WTC11 (cell line): ENCODE measurements around the gene TECRL. TPM values are rescaled to one million over a fixed set of nuclear protein-coding genes. Genes with fewer than 3 reads are reported as not detected.

Experiments used
- ATAC-seq: fragments of 200-7000 bp; cut with Tn5 transposase; 2 replicates; pipeline ENCODE4 v1.10.0; 2021; ENCODE audit warnings: mild to moderate bottlenecking, moderate library complexity
- CTCF ChIA-PET: fragments of 300-600 bp; sonication (Branson Sonifier 250); formaldehyde crosslinking; loops from one replicate; lab custom pipeline; 2021; ENCODE audit warnings: antibody characterized with exemption; lab: Charles Lee
- POLR2A ChIA-PET: fragments of 350-600 bp; sonication (Branson Sonifier 250); formaldehyde crosslinking; loops from one replicate; lab custom pipeline; 2021; ENCODE audit warnings: antibody characterized with exemption; lab: Charles Lee
- DNase-seq: peaks from one replicate; pipeline ENCODE4 v3.0.0; 2021; ENCODE audit warnings: low spot score
- H3K27ac Mint-ChIP-seq: 2 replicates; pipeline ENCODE4 v1.8.0; 2021; ENCODE audit warnings: mixed read lengths
- H3K27me3 Mint-ChIP-seq: 2 replicates; pipeline ENCODE4 v1.8.0; 2021; ENCODE audit warnings: low read depth, mild to moderate bottlenecking, moderate library complexity, mixed read lengths
- H3K36me3 Mint-ChIP-seq: 2 replicates; pipeline ENCODE4 v1.8.0; 2021; ENCODE audit warnings: mixed read lengths
- H3K4me1 Mint-ChIP-seq: 2 replicates; pipeline ENCODE4 v1.8.0; 2022; ENCODE audit warnings: mixed read lengths
- H3K4me3 Mint-ChIP-seq: 2 replicates; pipeline ENCODE4 v1.8.0; 2021; ENCODE audit warnings: mild to moderate bottlenecking, moderate library complexity, mixed read lengths
- H3K9me3 Mint-ChIP-seq: 2 replicates; pipeline ENCODE4 v1.8.0; 2021; ENCODE audit warnings: mixed read lengths
- ATF6 ChIP-seq: sonication (generic); formaldehyde crosslinking; IDR thresholded peaks from 2 replicates; pipeline ENCODE4 v1.8.1; 2023; ENCODE audit warnings: mild to moderate bottlenecking, missing genetic modification reagents
- CDX4 ChIP-seq: fragments of 250-450 bp; sonication (Bioruptor Pico); IDR thresholded peaks from 2 replicates; pipeline ENCODE4 v1.9.0; 2021; ENCODE audit warnings: moderate library complexity, mild to moderate bottlenecking, inconsistent platforms, borderline replicate concordance
- ETV6 ChIP-seq: sonication (generic); formaldehyde crosslinking; IDR thresholded peaks from 2 replicates; pipeline ENCODE4 v1.8.1; 2022; ENCODE audit warnings: mild to moderate bottlenecking, missing genetic modification reagents
- FOXJ3 ChIP-seq: sonication (generic); formaldehyde crosslinking; IDR thresholded peaks from 2 replicates; pipeline ENCODE4 v1.9.0; 2021; ENCODE audit warnings: missing genetic modification reagents, mild to moderate bottlenecking, borderline replicate concordance
- IRF1 ChIP-seq: sonication (generic); formaldehyde crosslinking; IDR thresholded peaks from 2 replicates; pipeline ENCODE4 v1.8.0; 2023; ENCODE audit warnings: missing genetic modification reagents
- JUN ChIP-seq: sonication (generic); formaldehyde crosslinking; IDR thresholded peaks from 2 replicates; pipeline ENCODE4 v1.8.0; 2023; ENCODE audit warnings: mild to moderate bottlenecking, missing genetic modification reagents
- KAT7 ChIP-seq: sonication (generic); formaldehyde crosslinking; IDR thresholded peaks from 2 replicates; pipeline ENCODE4 v1.8.1; 2023; ENCODE audit warnings: missing genetic modification reagents, mild to moderate bottlenecking, borderline replicate concordance
- NR1H2 ChIP-seq: sonication (generic); formaldehyde crosslinking; IDR thresholded peaks from 2 replicates; pipeline ENCODE4 v1.9.0; 2021; ENCODE audit warnings: mild to moderate bottlenecking, moderate library complexity, missing genetic modification reagents
- NR2C2 ChIP-seq: sonication (generic); formaldehyde crosslinking; IDR thresholded peaks from 2 replicates; pipeline ENCODE4 v1.8.0; 2022; ENCODE audit warnings: mild to moderate bottlenecking, missing genetic modification reagents
- PRRX2 ChIP-seq: fragments of 250-450 bp; sonication (Bioruptor Pico); IDR thresholded peaks from 2 replicates; pipeline ENCODE4 v1.8.0; 2021; ENCODE audit warnings: mild to moderate bottlenecking
- STAT6 ChIP-seq: sonication (generic); formaldehyde crosslinking; conservative IDR thresholded peaks from 2 replicates; pipeline ENCODE4 v1.8.1; 2023; ENCODE audit warnings: mild to moderate bottlenecking, low read depth, missing genetic modification reagents, moderate library complexity
- TP53 ChIP-seq: sonication (generic); formaldehyde crosslinking; IDR thresholded peaks from 2 replicates; pipeline ENCODE4 v1.8.1; 2023; ENCODE audit warnings: mild to moderate bottlenecking, missing genetic modification reagents
- USF2 ChIP-seq: sonication (generic); formaldehyde crosslinking; IDR thresholded peaks from 2 replicates; pipeline ENCODE4 v1.8.1; 2023; ENCODE audit warnings: mild to moderate bottlenecking, missing genetic modification reagents, moderate library complexity
- ZBTB21 ChIP-seq: sonication (generic); formaldehyde crosslinking; IDR thresholded peaks from 2 replicates; pipeline ENCODE4 v1.8.1; 2023; ENCODE audit warnings: mild to moderate bottlenecking, missing genetic modification reagents, borderline replicate concordance
- ZNF232 ChIP-seq: sonication (generic); formaldehyde crosslinking; IDR thresholded peaks from 2 replicates; pipeline ENCODE4 v1.8.0; 2022; ENCODE audit warnings: mild to moderate bottlenecking, missing genetic modification reagents
- ZNF317 ChIP-seq: sonication (generic); formaldehyde crosslinking; IDR thresholded peaks from 2 replicates; pipeline ENCODE4 v1.8.1; 2023; ENCODE audit warnings: low read depth, mild to moderate bottlenecking, moderate library complexity, missing genetic modification reagents, borderline replicate concordance
- total RNA-seq: library from RNA; stranded (reverse); gene quantifications from 3 replicates; pipeline ENCODE4 v1.2.3, GENCODE V29; 2021
- TF ChIP-seq, protein P1 (sequence below): fragments of 250-450 bp; sonication (Bioruptor Pico); IDR thresholded peaks from 2 replicates; pipeline ENCODE4 v1.8.0; 2021; ENCODE audit warnings: mild to moderate bottlenecking
- TF ChIP-seq, protein P2 (sequence below): sonication (generic); formaldehyde crosslinking; IDR thresholded peaks from 2 replicates; pipeline ENCODE4 v1.8.1; 2023; ENCODE audit warnings: mild to moderate bottlenecking, missing genetic modification reagents

TECRL gene
- total RNA-seq, 1 experiment from 2014 or later, result not detected

DNA sequence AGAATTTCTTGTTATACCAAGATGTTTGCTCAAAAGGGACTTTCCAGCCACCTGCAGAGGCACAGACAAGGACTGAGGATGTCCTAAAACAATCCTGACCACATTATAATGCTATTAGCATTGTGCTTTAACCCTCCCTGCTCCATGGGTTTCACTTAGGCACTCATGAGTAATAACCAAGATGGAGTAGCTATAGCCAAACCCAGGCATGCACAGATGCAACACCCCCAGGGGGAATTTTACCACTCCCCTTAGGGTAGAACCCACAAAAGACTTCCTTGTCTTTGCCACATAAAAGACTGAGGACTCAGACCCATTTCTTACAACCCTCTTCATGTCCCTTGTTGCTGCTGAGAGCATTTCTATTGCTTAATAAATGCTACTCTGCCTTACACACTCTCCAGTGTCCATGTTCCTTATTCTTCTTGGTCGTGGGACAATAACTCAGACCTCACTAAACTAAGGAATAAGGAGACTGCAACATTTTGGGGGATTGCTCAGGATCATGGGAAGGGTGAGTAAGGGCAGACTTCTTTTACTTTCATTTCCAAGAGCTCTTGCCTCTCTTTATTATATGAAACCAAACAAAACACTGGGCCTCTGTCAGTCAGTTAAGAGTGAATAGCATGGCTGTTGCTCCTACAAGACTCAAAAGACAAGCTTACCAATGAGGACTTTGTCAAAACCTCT is 103.5 kb downstream of the TECRL start:
- ATAC-seq (no peak), DNase-seq (no peak)
- H3K4me3 Mint-ChIP-seq, result no peak overlapping the region
- TF ChIP-seq FOXJ3 (CRISPR knock-in tag) (no peak), JUN (CRISPR knock-in tag) (no peak), STAT6 (CRISPR knock-in tag) (no peak), NR1H2 (no peak), ZNF232 (CRISPR knock-in tag) (no peak), ZBTB21 (CRISPR knock-in tag) (no peak), PRRX2 (CRISPR knock-in tag) (no peak), KAT7 (CRISPR knock-in tag) (no peak)
- TF ChIP-seq, protein P1, sequence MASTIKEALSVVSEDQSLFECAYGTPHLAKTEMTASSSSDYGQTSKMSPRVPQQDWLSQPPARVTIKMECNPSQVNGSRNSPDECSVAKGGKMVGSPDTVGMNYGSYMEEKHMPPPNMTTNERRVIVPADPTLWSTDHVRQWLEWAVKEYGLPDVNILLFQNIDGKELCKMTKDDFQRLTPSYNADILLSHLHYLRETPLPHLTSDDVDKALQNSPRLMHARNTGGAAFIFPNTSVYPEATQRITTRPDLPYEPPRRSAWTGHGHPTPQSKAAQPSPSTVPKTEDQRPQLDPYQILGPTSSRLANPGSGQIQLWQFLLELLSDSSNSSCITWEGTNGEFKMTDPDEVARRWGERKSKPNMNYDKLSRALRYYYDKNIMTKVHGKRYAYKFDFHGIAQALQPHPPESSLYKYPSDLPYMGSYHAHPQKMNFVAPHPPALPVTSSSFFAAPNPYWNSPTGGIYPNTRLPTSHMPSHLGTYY (CRISPR knock-in tag), result no peak
- TF ChIP-seq, all 79 proteins: peak for 0
- Mint-ChIP-seq H3K36me3 (peaks cover 20% of the 10 kb centered on the region), H3K4me1 (no peaks in the 10 kb centered on the region), H3K9me3 (peaks cover 34% of the 10 kb centered on the region), H3K27ac (no peak overlapping the region), H3K27me3 (no peaks in the 10 kb centered on the region)
- CTCF ChIA-PET, result no interaction called here
- POLR2A ChIA-PET, result no interaction called here

GRCh38 chr4:64272432-64272831 is 136.8 kb downstream of the TECRL start:
- Mint-ChIP-seq H3K36me3 (peaks cover 3% of the 10 kb centered on the region), H3K4me3 (no peak overlapping the region), H3K27ac (no peak overlapping the region), H3K9me3 (peaks cover 10% of the 10 kb centered on the region), H3K4me1 (peaks cover 8% of the 10 kb centered on the region), H3K27me3 (no peaks in the 10 kb centered on the region)
- ChIA-PET POLR2A (no interaction called here), CTCF (interaction anchor here (0.6 kb wide), 1 partner anchor 104 kb away, joined by 3 read pairs; no protein-coding TSS in a partner anchor)
- TF ChIP-seq ZBTB21 (CRISPR knock-in tag) (no peak), ZNF317 (CRISPR knock-in tag) (no peak), NR2C2 (no peak), IRF1 (no peak)
- TF ChIP-seq, protein P2, sequence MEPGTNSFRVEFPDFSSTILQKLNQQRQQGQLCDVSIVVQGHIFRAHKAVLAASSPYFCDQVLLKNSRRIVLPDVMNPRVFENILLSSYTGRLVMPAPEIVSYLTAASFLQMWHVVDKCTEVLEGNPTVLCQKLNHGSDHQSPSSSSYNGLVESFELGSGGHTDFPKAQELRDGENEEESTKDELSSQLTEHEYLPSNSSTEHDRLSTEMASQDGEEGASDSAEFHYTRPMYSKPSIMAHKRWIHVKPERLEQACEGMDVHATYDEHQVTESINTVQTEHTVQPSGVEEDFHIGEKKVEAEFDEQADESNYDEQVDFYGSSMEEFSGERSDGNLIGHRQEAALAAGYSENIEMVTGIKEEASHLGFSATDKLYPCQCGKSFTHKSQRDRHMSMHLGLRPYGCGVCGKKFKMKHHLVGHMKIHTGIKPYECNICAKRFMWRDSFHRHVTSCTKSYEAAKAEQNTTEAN (CRISPR knock-in tag), result no peak
- DNase-seq, result no peak
- no peak; the same call in 1 of the 2 replicates for ATAC-seq

DNA sequence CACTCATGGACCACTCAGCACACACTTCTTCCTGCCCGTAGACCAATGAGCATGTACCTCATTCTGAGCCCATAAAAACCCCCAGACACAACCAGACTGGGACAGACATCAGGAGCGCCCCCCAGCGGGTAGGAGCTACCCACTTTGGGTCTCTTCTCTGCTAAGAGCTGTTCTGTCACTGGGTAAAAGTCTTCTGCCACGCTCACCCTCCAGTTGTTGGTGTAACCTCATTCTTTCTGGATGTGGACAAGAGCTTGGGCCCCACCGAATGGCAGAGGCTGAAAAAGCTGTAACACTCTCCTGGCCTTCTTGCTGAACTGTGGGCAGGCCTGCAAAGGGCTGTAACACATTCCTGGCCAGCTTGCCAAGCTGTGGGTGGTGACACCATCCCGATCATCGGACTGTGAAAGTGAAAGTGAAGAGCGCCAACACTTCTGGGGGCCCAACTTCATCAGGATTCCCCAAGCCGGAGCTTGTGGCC is 137.6 kb downstream of the TECRL start:
- Mint-ChIP-seq H3K4me1 (peaks cover 16% of the 10 kb centered on the region), H3K36me3 (peaks cover 11% of the 10 kb centered on the region), H3K9me3 (peaks cover 18% of the 10 kb centered on the region), H3K4me3 (no peak overlapping the region), H3K27ac (no peak overlapping the region), H3K27me3 (no peaks in the 10 kb centered on the region)
- ChIA-PET CTCF (no interaction called here), POLR2A (no interaction called here)
- DNase-seq, result peak; percentile 25
- ATAC-seq, result peak; percentile 55
- TF ChIP-seq USF2 (no peak), TP53 (CRISPR knock-in tag) (no peak), ATF6 (CRISPR knock-in tag) (no peak), ETV6 (CRISPR knock-in tag) (no peak), STAT6 (CRISPR knock-in tag) (no peak), KAT7 (CRISPR knock-in tag) (no peak), CDX4 (CRISPR knock-in tag) (no peak)
